Prostate gland (tissue), 2 donors: Measurements from ENCODE around the gene ZC2HC1C. TPM values are rescaled to one million over a fixed set of nuclear protein-coding genes. Genes with fewer than 3 reads are reported as not detected.

ENCODE experiments used
- DNase-seq: peaks from one replicate; pipeline ENCODE4 v3.0.0-alpha.2; 2019; ENCODE audit warnings: low spot score
- H3K27ac ChIP-seq, 2 donors: fragments of 200-600 bp; sonication (generic); 2 replicates each; pipeline ENCODE4 v1.5.1; 2017 to 2019
- H3K27me3 ChIP-seq: fragments of 200-600 bp; sonication (generic); replicated peaks from 2 replicates; pipeline ENCODE4 v1.5.1; 2019; ENCODE audit not compliant: insufficient read depth
- H3K36me3 ChIP-seq, 2 donors: fragments of 200-600 bp; sonication (generic); 1 replicate in 1 of 2; 2 replicates in 1 of 2; pipeline versions ENCODE4 v1.5.1 to v1.8.1; 2017 to 2019
- H3K4me1 ChIP-seq: fragments of 200-600 bp; sonication (generic); replicated peaks from 2 replicates; pipeline ENCODE4 v1.5.1; 2019
- H3K4me3 ChIP-seq, 2 donors: fragments of 200-600 bp; sonication (generic); 2 replicates each; pipeline ENCODE4 v1.5.1; 2017 to 2019
- H3K9me3 ChIP-seq: fragments of 200-600 bp; sonication (generic); 2 replicates; pipeline ENCODE4 v1.5.1; 2017
- POLR2A ChIP-seq: fragments of 450-650 bp; IDR thresholded peaks from one replicate; pipeline ENCODE4 v1.6.1; 2016; ENCODE audit warnings: antibody characterized with exemption, mild to moderate bottlenecking
- POLR2AphosphoS5 ChIP-seq: sonication (generic); formaldehyde crosslinking; IDR thresholded peaks from one replicate; pipeline ENCODE4 v1.6.1; 2017; ENCODE audit warnings: antibody characterized with exemption
- WGBS: methylation state at CpG from one replicate; pipeline ENCODE4 v1.1.5; 2018; 5-methylcytosine and 5-hydroxymethylcytosine counted together
- intact Hi-C: fragments of 100-400 bp; cut with DNase I; formaldehyde crosslinking; loops from one replicate; pipeline ENCODE4 v1.14.2; 2022
- total RNA-seq, 2 donors: library from RNA; depleted of rRNA; stranded (reverse); fragments of >200 nt; gene quantifications; one replicate each; pipeline ENCODE4 v1.1.0, GENCODE V29; 2016
- TF ChIP-seq, protein P1 (sequence below), 4 experiments: fragments of 200-600 bp in 2 of 4; fragments of 450-650 bp in 2 of 4; sonication (generic) in 2 of 4; IDR thresholded peaks; 1 replicate in 3 of 4; 2 replicates in 1 of 4; pipeline ENCODE4 v1.5.1; 2016 to 2019; ENCODE audit warnings: antibody characterized with exemption in 4 of 4, mild to moderate bottlenecking in 2 of 4, moderate library complexity in 2 of 4

ZC2HC1C gene, protein sequence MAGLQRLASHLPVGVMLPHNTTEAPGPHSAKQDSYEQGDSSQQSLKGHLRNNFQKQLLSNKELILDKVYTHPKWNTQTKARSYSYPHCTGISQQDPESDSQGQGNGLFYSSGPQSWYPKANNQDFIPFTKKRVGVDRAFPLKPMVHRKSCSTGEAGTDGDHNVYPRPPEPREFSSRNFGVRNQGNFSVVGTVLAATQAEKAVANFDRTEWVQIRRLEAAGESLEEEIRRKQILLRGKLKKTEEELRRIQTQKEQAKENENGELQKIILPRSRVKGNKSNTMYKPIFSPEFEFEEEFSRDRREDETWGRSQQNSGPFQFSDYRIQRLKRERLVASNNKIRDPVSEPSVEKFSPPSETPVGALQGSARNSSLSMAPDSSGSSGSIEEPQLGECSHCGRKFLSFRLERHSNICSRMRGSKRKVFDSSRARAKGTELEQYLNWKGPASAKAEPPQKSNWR
- total RNA-seq = 10 to 100 TPM in 1 of 2 donors, 1 to 10 TPM in 1; 1.8 to 19.4 TPM

DNA sequence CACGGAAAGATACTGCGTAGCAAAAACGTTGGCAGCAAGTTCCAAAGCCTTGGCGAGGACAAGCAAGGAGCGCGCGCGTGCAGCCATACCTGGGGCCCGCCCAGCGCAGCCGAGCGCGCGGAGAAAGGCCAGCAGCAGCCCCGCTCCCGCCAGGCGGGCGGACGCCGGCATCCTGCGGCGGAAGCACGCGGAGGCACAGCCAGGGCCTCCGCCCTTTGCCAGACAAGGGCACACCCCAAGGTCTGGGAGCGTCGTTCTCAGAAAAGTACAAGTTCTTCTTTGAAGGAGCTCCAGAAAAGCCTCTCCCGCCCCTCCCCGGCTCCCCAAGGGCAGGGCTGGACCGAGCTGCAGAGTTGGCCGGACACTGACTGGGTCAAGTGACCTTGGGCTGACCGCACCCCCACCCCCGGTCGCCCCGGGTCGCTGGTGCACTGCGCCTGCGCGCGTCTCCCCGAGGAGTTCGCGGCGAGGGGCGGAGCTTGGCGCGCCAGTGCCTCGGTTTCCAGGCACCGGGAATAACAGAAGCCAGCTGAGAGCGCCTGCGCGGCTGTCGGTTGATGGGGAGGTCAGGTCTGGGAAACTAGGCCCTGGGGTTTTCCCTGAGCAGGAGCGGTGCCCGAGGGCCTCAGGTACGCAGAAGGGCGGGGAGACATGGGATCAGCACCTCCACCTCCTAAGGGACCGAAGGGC is at the start of gene ZC2HC1C:
Gene ZC2HC1C, plus strand, starts transcription at position 521 of the 690 bp plus-strand sequence. CDS start 933 bp downstream, outside the sequence.
- Histone ChIP-seq H3K27ac (peak within 1 kb of the TSS; percentile 86 to 91), H3K27me3 (no peaks in the 10 kb centered on the region), H3K9me3 (no peaks in the 10 kb centered on the region), H3K4me3 (peak within 1 kb of the TSS; percentile 36 to 54), H3K36me3 (no peaks in the 10 kb centered on the region), H3K4me1 (no peaks in the 10 kb centered on the region)
- intact Hi-C loops = loop anchor here (2.0 kb wide), 1 partner anchor 18 kb away; the partner anchor contains the start of gene MLH3
- WGBS = 1% methylated on average over 51 of the region's 58 CpGs
- TF ChIP-seq, protein P1, sequence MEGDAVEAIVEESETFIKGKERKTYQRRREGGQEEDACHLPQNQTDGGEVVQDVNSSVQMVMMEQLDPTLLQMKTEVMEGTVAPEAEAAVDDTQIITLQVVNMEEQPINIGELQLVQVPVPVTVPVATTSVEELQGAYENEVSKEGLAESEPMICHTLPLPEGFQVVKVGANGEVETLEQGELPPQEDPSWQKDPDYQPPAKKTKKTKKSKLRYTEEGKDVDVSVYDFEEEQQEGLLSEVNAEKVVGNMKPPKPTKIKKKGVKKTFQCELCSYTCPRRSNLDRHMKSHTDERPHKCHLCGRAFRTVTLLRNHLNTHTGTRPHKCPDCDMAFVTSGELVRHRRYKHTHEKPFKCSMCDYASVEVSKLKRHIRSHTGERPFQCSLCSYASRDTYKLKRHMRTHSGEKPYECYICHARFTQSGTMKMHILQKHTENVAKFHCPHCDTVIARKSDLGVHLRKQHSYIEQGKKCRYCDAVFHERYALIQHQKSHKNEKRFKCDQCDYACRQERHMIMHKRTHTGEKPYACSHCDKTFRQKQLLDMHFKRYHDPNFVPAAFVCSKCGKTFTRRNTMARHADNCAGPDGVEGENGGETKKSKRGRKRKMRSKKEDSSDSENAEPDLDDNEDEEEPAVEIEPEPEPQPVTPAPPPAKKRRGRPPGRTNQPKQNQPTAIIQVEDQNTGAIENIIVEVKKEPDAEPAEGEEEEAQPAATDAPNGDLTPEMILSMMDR (IDR thresholded peaks at IDR 0.05) = peak in 1 of 4 experiments; percentile 12
- TF ChIP-seq POLR2A (peak; percentile 22), POLR2AphosphoS5 (peak; percentile 87)
- peak; percentile 88 for DNase-seq

DNA sequence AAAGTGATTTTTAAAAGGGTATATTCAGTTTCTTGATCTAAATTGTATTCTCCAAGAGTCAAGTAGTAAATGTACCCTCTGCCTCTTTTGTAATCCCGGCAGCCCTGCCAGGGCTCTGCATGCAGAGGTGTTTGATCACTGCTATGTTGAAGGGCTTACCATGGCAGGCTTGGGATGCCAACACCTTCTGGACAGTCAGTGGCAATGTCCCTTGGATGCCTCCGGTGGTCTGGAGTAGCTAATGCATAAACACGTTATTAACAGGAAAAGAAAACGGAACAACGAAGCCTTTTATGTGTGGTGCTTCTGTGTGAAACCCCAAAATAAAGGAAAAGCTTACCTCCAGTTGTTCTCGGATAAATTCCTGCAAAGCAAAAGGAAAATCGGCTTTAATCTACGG is 46.8 kb upstream of the ZC2HC1C start:
- Histone ChIP-seq H3K9me3 (no peaks in the 10 kb centered on the region), H3K27me3 (no peaks in the 10 kb centered on the region), H3K4me3 (no peak overlapping the region), H3K4me1 (peaks cover 2% of the 10 kb centered on the region), H3K27ac (no peak overlapping the region), H3K36me3 (peaks cover 0 to 2% of the 10 kb centered on the region in 2 donors)
- intact Hi-C loops = no loop called here
- WGBS = 72% methylated on average over 8 of the region's 8 CpGs
- DNase-seq = no peak
- no peak for TF ChIP-seq POLR2AphosphoS5
- no peak for TF ChIP-seq POLR2A
- TF ChIP-seq, protein P1 (IDR thresholded peaks at IDR 0.05) = peak in 2 of 4 experiments; percentile 4 to 16

DNA sequence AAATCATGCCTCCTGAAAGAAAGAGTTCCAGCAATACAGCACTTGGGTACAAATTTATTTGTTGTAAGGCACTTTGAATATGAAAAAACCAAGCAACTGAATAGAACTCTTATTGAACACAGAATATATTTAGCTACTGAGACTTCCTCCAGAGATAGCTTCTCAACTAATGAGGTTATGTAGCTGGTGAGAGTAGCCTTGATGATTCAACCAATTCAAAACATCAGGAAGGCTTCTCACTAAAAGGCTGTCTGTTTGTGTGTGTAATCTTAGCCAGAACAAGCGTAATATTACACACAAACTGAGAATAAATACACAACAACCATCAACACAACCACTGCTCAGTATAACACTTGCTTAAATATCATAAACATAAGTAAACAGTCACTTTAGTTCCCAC is 46.3 kb upstream of the ZC2HC1C start:
- no peaks in the 10 kb centered on the region for H3K9me3 ChIP-seq
- peaks cover 0 to 2% of the 10 kb centered on the region in 2 donors for H3K36me3 ChIP-seq
- peaks cover 2% of the 10 kb centered on the region for H3K4me1 ChIP-seq
- 63% methylated on average over 1 of the region's 1 CpG for WGBS
- DNase-seq = no peak
- intact Hi-C loops = no loop called here
- TF ChIP-seq POLR2A = no peak
- TF ChIP-seq POLR2AphosphoS5 = no peak
- TF ChIP-seq, protein P1 (IDR thresholded peaks at IDR 0.05) = no peak
- no peaks in the 10 kb centered on the region for H3K27me3 ChIP-seq
- H3K4me3 ChIP-seq = no peak overlapping the region
- no peak overlapping the region for H3K27ac ChIP-seq

DNA sequence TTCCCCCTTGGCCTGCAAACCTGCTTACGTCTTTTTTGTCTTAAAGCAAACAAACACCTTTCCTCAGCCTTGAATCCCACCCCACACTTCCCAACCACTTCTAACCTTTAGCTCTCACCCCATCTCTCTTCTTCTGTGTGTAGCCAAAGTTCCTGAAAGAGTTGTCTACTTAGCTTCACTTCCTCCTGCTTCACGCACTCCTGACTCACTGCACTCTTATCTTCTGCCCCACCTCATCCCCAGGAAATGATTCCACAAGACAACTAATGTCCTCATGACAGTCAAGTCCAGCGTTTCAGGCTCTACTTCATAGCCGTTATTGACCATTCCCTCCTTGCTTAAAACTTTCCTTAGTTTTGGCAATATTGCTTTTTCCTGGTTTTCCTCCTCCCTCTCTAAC is 44.4 kb upstream of the ZC2HC1C start:
- intact Hi-C loops = no loop called here
- no peak for DNase-seq

More for the DNA sequence above, 44.4 kb upstream of the ZC2HC1C start:
- no peaks in the 10 kb centered on the region for H3K27me3 ChIP-seq
- no peaks in the 10 kb centered on the region for H3K9me3 ChIP-seq
- TF ChIP-seq, protein P1 (IDR thresholded peaks at IDR 0.05) = no peak
- no peak for TF ChIP-seq POLR2AphosphoS5
- TF ChIP-seq POLR2A = no peak
- no peak overlapping the region for H3K27ac ChIP-seq
- H3K36me3 ChIP-seq = peaks cover 0 to 2% of the 10 kb centered on the region in 2 donors
- 72% methylated on average over 4 of the region's 4 CpGs for WGBS
- no peaks in the 10 kb centered on the region for H3K4me1 ChIP-seq
- H3K4me3 ChIP-seq = no peak overlapping the region
